Liver (tissue), 3 donors: ENCODE measurements around the gene CDCA5.

Source experiments
- GABPA ChIP-seq, 2 donors: IDR thresholded peaks in 1 of 2; conservative IDR thresholded peaks in 1 of 2; 2 replicates each; pipeline ENCODE4 v1.6.1; 2016; ENCODE audit warnings: antibody characterized with exemption in 2 of 2, mild to moderate bottlenecking in 1 of 2, moderate library complexity in 1 of 2
- JUND ChIP-seq, 2 donors: IDR thresholded peaks; 2 replicates each; pipeline ENCODE4 v1.6.1; 2016; ENCODE audit warnings: antibody characterized with exemption in 2 of 2
- SP1 ChIP-seq: IDR thresholded peaks from 2 replicates; pipeline ENCODE4 v1.6.1; 2018; ENCODE audit warnings: antibody characterized with exemption, mild to moderate bottlenecking
- TF ChIP-seq, protein P1 (sequence below): fragments of 150-350 bp; IDR thresholded peaks from 2 replicates; pipeline ENCODE4 v1.5.1; 2017; ENCODE audit warnings: improper control_type of control experiment, low read depth, low read length; ENCODE audit not compliant: missing input control
- TF ChIP-seq, protein P2 (sequence below): IDR thresholded peaks from 2 replicates; pipeline ENCODE4 v1.6.1; 2016; ENCODE audit warnings: antibody characterized with exemption
- TF ChIP-seq, protein P3 (sequence below): IDR thresholded peaks from 2 replicates; pipeline ENCODE4 v1.6.1; 2016; ENCODE audit warnings: antibody characterized with exemption, mild to moderate bottlenecking
- donor health status: healthy.
- donor health status: healthy.

DNA sequence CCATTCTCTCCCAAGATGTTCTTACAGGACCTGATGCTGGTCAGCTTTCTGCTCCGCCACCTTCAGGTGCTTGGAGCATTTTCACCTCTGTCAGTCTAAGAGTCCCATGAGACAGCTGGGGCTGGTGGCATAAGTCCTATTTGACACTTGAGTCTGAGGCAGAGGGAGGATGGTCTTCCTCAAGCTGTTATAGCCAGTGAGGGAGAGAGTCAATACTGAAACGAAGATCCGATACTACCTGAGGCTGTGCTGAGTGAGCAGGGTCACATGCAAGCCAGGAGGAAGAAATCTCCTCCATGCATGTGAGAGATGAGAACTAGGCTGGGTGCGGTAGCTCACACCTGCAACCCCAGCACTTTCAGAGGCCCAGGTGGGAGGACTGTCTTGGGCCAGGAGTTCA lies 5.8 kb upstream of the CDCA5 start:
- TF ChIP-seq SP1 (no peak), JUND (IDR thresholded peaks at IDR 0.05) (no peak), GABPA (IDR thresholded peaks at IDR 0.05 in 1 of 2, conservative IDR thresholded peaks at IDR 0.05 in 1 of 2) (no peak)
- TF ChIP-seq, protein P1, sequence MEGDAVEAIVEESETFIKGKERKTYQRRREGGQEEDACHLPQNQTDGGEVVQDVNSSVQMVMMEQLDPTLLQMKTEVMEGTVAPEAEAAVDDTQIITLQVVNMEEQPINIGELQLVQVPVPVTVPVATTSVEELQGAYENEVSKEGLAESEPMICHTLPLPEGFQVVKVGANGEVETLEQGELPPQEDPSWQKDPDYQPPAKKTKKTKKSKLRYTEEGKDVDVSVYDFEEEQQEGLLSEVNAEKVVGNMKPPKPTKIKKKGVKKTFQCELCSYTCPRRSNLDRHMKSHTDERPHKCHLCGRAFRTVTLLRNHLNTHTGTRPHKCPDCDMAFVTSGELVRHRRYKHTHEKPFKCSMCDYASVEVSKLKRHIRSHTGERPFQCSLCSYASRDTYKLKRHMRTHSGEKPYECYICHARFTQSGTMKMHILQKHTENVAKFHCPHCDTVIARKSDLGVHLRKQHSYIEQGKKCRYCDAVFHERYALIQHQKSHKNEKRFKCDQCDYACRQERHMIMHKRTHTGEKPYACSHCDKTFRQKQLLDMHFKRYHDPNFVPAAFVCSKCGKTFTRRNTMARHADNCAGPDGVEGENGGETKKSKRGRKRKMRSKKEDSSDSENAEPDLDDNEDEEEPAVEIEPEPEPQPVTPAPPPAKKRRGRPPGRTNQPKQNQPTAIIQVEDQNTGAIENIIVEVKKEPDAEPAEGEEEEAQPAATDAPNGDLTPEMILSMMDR = no peak
- TF ChIP-seq, protein P2, sequence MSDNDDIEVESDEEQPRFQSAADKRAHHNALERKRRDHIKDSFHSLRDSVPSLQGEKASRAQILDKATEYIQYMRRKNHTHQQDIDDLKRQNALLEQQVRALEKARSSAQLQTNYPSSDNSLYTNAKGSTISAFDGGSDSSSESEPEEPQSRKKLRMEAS = no peak
- TF ChIP-seq, protein P3, sequence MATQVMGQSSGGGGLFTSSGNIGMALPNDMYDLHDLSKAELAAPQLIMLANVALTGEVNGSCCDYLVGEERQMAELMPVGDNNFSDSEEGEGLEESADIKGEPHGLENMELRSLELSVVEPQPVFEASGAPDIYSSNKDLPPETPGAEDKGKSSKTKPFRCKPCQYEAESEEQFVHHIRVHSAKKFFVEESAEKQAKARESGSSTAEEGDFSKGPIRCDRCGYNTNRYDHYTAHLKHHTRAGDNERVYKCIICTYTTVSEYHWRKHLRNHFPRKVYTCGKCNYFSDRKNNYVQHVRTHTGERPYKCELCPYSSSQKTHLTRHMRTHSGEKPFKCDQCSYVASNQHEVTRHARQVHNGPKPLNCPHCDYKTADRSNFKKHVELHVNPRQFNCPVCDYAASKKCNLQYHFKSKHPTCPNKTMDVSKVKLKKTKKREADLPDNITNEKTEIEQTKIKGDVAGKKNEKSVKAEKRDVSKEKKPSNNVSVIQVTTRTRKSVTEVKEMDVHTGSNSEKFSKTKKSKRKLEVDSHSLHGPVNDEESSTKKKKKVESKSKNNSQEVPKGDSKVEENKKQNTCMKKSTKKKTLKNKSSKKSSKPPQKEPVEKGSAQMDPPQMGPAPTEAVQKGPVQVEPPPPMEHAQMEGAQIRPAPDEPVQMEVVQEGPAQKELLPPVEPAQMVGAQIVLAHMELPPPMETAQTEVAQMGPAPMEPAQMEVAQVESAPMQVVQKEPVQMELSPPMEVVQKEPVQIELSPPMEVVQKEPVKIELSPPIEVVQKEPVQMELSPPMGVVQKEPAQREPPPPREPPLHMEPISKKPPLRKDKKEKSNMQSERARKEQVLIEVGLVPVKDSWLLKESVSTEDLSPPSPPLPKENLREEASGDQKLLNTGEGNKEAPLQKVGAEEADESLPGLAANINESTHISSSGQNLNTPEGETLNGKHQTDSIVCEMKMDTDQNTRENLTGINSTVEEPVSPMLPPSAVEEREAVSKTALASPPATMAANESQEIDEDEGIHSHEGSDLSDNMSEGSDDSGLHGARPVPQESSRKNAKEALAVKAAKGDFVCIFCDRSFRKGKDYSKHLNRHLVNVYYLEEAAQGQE = no peak
